PFSK-1 (cell line): ENCODE data around the gene DPP6.

Source experiments
- FOXP2 ChIP-seq: optimal IDR thresholded peaks from 2 replicates; pipeline ENCODE3; 2011; ENCODE audit warnings: borderline replicate concordance, control low read depth, inconsistent platforms; ENCODE audit not compliant: insufficient read depth; ENCODE audit errors: extremely low read length, extremely low read depth
- POLR2AphosphoS5 ChIP-seq: IDR thresholded peaks from 2 replicates; pipeline ENCODE4 v1.6.1; 2012; ENCODE audit warnings: low read depth, mild to moderate bottlenecking, control low read depth, low read length, moderate library complexity
- SIN3A ChIP-seq: IDR thresholded peaks from 2 replicates; pipeline ENCODE4 v1.6.1; 2012; ENCODE audit warnings: mild to moderate bottlenecking, low read length, moderate library complexity, borderline replicate concordance; ENCODE audit not compliant: insufficient read depth
- TAF1 ChIP-seq: IDR thresholded peaks from 2 replicates; pipeline ENCODE4 v1.6.1; 2012; ENCODE audit warnings: low read length, control low read depth, borderline replicate concordance; ENCODE audit not compliant: insufficient read depth
- TF ChIP-seq, protein P1 (sequence below), 2 experiments: IDR thresholded peaks; 2 replicates each; pipeline versions ENCODE4 v1.6.1 to v1.8.0; 2011 to 2012; ENCODE audit warnings: low read depth in 2 of 2, low read length in 2 of 2, control low read depth in 1 of 2, inconsistent platforms in 1 of 2, mild to moderate bottlenecking in 1 of 2, moderate library complexity in 1 of 2; ENCODE audit not compliant: insufficient read depth in 1 of 2

DPP6 gene

DNA sequence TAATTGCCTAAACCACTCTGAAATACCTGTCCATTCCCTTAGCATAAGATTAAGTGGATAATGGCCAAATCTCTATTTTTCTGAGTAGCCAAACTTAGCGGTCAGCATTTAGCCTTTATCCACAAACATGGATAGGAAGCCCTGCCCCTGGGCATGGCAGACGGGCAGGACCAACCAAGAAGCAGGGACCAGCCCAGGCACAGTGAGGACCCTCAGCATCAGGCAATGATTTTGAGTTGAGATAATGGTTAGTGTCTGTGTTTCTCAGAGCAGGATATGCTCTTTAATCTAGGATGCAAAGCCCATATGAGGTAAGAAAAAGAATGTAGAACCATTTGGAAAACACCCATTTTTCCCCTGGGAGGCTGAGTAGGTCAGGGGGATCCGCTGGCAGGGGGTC is 131.7 kb downstream of the DPP6 start:
- TF ChIP-seq, protein P1, sequence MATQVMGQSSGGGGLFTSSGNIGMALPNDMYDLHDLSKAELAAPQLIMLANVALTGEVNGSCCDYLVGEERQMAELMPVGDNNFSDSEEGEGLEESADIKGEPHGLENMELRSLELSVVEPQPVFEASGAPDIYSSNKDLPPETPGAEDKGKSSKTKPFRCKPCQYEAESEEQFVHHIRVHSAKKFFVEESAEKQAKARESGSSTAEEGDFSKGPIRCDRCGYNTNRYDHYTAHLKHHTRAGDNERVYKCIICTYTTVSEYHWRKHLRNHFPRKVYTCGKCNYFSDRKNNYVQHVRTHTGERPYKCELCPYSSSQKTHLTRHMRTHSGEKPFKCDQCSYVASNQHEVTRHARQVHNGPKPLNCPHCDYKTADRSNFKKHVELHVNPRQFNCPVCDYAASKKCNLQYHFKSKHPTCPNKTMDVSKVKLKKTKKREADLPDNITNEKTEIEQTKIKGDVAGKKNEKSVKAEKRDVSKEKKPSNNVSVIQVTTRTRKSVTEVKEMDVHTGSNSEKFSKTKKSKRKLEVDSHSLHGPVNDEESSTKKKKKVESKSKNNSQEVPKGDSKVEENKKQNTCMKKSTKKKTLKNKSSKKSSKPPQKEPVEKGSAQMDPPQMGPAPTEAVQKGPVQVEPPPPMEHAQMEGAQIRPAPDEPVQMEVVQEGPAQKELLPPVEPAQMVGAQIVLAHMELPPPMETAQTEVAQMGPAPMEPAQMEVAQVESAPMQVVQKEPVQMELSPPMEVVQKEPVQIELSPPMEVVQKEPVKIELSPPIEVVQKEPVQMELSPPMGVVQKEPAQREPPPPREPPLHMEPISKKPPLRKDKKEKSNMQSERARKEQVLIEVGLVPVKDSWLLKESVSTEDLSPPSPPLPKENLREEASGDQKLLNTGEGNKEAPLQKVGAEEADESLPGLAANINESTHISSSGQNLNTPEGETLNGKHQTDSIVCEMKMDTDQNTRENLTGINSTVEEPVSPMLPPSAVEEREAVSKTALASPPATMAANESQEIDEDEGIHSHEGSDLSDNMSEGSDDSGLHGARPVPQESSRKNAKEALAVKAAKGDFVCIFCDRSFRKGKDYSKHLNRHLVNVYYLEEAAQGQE (IDR thresholded peaks at IDR 0.05; ENCODE audit: insufficient read depth in 1 of 2, low read depth in 2 of 2, low read length in 2 of 2) = no peak
- TF ChIP-seq POLR2AphosphoS5 (no peak), FOXP2 (no peak), TAF1 (no peak)

DNA sequence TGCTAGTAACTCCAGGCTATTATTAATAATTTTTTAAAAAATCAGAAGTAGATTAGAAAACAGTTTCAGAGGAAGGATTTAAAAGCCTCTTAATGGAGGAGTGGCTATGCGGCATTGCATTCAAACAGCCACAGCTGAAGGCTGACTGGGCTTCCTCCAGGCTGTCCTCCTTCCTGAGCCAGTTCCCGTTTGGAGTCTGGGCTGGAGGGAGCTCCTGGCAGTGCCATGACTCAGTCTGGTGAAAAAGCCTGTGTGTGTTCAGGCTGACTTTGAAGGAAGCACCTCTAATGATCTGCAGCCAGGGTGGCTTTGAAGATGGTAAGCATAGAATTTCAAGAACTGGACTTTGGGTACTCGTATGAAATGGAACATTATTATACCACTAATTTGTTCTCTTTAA is 134.6 kb downstream of the DPP6 start:
- TF ChIP-seq POLR2AphosphoS5 = no peak
- TF ChIP-seq FOXP2 = no peak
- TF ChIP-seq, protein P1 (IDR thresholded peaks at IDR 0.05; ENCODE audit: insufficient read depth in 1 of 2, low read depth in 2 of 2, low read length in 2 of 2) = no peak
- TF ChIP-seq TAF1 = no peak
- no peak for TF ChIP-seq SIN3A

DNA sequence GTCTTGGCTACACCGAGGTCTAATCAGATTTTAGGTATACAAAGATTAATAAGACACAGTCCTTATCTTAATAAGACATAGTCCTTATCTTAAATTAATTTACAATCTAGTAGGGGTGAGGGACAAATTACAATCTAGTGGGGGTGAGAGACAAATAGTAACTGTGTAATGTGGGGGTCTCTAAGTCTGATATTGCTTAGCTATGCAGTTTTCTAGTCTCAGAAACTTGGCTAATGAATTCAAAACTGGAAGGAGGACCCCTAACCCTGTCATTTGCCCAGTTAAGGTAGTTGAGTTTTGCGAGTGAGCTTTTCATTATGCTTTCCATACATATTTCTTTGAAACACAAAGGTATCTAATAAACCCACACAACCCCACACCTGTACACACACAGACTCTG is 136.1 kb downstream of the DPP6 start:
- TF ChIP-seq FOXP2 = no peak
- TF ChIP-seq POLR2AphosphoS5 = no peak
- TF ChIP-seq, protein P1 (IDR thresholded peaks at IDR 0.05; ENCODE audit: insufficient read depth in 1 of 2, low read depth in 2 of 2, low read length in 2 of 2) = no peak
- TF ChIP-seq TAF1 = no peak
- TF ChIP-seq SIN3A = no peak

DNA sequence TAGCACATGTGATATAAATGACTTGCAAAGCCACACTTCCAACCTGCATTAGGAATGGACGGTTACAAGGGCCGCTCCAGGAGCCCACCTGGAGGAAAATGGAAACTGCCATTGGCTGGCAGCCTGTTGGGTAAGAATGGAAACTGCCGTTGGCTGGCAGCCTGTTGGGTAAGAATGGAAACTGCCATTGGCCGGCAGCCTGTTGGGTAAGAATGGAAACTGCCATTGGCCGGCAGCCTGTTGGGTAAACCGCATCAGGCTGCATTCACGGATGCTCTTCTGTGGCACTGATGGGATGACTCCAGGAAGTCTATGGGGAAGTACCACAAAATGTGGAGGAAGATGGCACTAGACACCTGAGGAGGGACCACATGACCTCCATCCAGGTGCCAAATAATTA is 143.1 kb downstream of the DPP6 start:
- TF ChIP-seq TAF1 = no peak
- TF ChIP-seq POLR2AphosphoS5 = no peak
- TF ChIP-seq SIN3A = no peak
- TF ChIP-seq, protein P1 (IDR thresholded peaks at IDR 0.05; ENCODE audit: insufficient read depth in 1 of 2, low read depth in 2 of 2, low read length in 2 of 2) = no peak
- no peak for TF ChIP-seq FOXP2

DNA sequence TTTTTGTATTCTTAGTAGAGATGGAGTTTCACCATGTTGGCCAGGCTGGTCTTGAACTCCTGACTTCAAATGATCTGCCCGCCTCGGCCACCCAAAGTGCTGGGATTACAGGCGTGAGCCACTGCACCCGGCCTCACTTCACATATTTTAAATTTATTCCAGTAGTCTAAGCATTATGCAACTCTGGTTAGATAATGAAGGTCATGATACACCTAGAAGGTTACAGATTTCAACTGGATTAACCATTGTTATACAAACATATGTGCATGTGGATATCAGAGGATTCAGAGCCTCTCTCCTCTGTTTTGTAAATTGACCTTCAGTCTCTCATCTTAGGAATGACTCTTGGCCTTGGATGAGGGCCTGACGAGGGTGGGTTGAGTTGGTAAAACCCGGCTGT is 146.3 kb downstream of the DPP6 start:
- no peak for TF ChIP-seq SIN3A

DNA sequence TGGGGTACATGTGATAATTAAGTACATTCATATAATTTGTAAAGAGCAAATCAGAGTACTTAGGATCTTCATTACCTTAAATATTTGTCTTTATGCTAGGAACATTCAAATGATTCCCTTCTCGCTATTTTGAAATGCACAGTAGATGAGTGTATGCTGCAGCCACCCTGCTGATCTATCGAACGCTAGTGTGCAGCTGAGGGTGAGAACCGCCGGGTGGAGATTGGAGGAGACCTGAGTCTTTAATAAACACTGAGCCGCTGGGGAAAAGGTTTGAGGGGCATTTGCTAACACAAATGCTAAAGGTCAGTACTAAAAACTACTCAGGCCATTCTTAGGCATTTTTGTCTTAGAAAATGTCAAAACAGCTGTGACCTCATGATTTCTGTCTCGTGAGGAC is 148.0 kb downstream of the DPP6 start:
- TF ChIP-seq FOXP2 (no peak), SIN3A (no peak), TAF1 (no peak), POLR2AphosphoS5 (no peak)
- TF ChIP-seq, protein P1 (IDR thresholded peaks at IDR 0.05; ENCODE audit: insufficient read depth in 1 of 2, low read depth in 2 of 2, low read length in 2 of 2) = no peak
